Activated naive CD8-positive, alpha-beta T cell treated with anti-CD3 and anti-CD28 coated beads for 36 hours (primary cell): Measurements from ENCODE around the gene CRLF3. TPM values are rescaled to one million over a fixed set of nuclear protein-coding genes. Genes with fewer than 3 reads are reported as not detected.
"Not testable (repeated sequence)": the region's sequence is repeated elsewhere in the genome, so short reads cannot be mapped to it uniquely, and the experiment has no call there.

Experiments
- DNase-seq: peaks from one replicate; pipeline ENCODE4 v3.0.0; 2021
- H3K27ac Mint-ChIP-seq: one replicate; pipeline ENCODE4 v1.8.0; 2022; ENCODE audit warnings: mild to moderate bottlenecking, moderate library complexity, mixed read lengths
- H3K27me3 Mint-ChIP-seq: one replicate; pipeline ENCODE4 v1.8.0; 2022; ENCODE audit warnings: mild to moderate bottlenecking, mixed read lengths
- H3K36me3 Mint-ChIP-seq: one replicate; pipeline ENCODE4 v1.8.0; 2021; ENCODE audit warnings: mild to moderate bottlenecking, mixed read lengths
- H3K4me1 Mint-ChIP-seq: one replicate; pipeline ENCODE4 v1.8.0; 2021; ENCODE audit warnings: mixed read lengths
- H3K4me3 Mint-ChIP-seq: one replicate; pipeline ENCODE4 v1.8.0; 2022; ENCODE audit warnings: mild to moderate bottlenecking, moderate library complexity, mixed read lengths
- H3K9me3 Mint-ChIP-seq: one replicate; pipeline ENCODE4 v1.8.0; 2022; ENCODE audit warnings: mixed read lengths
- total RNA-seq, 2 experiments: library from RNA; stranded (reverse); gene quantifications; one replicate each; pipeline ENCODE4 v1.2.3, GENCODE V29; 2021

Gene CRLF3
- total RNA-seq, 2 experiments from 2014 or later, result 45.4 TPM

DNA sequence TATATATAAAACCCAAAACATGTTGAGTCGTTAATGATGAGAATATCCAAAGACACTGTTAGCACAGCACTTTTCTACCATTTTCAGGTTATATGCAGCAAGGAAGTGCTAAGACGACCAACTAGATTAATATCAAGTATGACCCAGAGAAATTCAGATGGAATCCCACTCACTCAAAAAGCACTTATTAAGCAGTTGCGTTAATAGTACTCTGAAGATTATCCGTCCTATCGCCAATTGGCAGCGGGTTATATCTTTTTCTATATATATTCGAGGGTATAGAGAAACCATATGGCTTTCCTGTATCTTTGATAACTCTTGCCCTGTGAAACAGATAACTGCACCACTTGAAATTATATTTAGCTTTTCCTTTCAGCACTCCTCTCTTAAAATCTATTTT lies 1.1 kb downstream of the CRLF3 start:
- Mint-ChIP-seq H3K27ac (peak overlapping the region; percentile 97), H3K4me3 (peak overlapping the region; percentile 100)

GRCh38 chr17:30822919-30823318 lies 1.6 kb downstream of the CRLF3 start:
- Mint-ChIP-seq H3K36me3 (peaks cover 33% of the 10 kb centered on the region), H3K27ac (peak overlapping the region; percentile 94), H3K4me1 (peaks cover 46% of the 10 kb centered on the region), H3K4me3 (peak overlapping the region; percentile 100)
- not testable (repeated sequence) for H3K9me3 Mint-ChIP-seq, H3K27me3 Mint-ChIP-seq
- DNase-seq, result peak; percentile 17

More for the DNA sequence above, 1.1 kb downstream of the CRLF3 start:
- H3K4me1 Mint-ChIP-seq, result peaks cover 46% of the 10 kb centered on the region
- peaks cover 2% of the 10 kb centered on the region for H3K9me3 Mint-ChIP-seq
- peaks cover 29% of the 10 kb centered on the region for H3K36me3 Mint-ChIP-seq
- no peaks in the 10 kb centered on the region for H3K27me3 Mint-ChIP-seq
- no peak for DNase-seq

GRCh38 chr17:30821871-30822723 lies 2.4 kb downstream of the CRLF3 start:
- peaks cover 47% of the 10 kb centered on the region for H3K4me1 Mint-ChIP-seq
- H3K9me3 Mint-ChIP-seq, result peaks cover 2% of the 10 kb centered on the region
- H3K4me3 Mint-ChIP-seq, result peak overlapping the region; percentile 100
- peak overlapping the region; percentile 94 for H3K27ac Mint-ChIP-seq
- no peaks in the 10 kb centered on the region for H3K27me3 Mint-ChIP-seq
- no peak for DNase-seq
- peaks cover 38% of the 10 kb centered on the region for H3K36me3 Mint-ChIP-seq

DNA sequence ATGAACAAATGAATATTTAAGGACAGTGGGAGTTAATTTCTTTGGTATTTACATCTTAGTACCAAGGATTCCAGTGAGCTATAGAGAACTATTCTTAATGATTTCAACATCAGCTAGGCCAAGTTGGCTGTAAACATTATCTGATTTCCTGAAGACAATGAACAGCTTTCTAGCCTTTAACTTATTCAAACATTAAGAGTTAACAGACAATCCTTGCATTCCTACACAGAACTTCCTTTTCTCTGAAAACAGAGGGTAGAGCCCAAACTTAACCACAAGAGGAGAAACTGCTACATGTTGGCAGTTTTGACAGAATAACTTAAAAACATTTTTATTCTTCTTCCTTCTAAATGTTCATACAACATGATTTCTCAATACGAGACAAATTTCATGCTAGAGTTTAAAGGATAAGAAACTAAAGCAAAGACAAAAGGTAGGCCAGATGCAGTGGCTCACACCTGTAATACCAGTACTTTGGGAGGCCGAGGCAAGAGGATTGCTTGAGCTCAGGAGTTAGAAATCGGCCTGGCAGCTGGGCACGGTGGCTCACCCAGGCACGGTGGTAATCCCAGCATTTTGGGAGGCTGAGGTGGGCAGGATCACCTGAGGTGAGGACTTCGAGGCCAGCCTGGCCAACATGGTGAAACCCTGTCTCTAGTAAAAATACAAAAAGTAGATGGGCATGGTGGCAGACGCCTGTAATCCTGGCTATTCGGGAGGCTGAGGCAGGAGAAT lies 4.4 kb downstream of the CRLF3 start:
- Mint-ChIP-seq H3K27me3 (no peaks in the 10 kb centered on the region), H3K36me3 (peaks cover 51% of the 10 kb centered on the region), H3K4me3 (peak overlapping the region; percentile 100), H3K4me1 (peaks cover 51% of the 10 kb centered on the region), H3K27ac (peak overlapping the region; percentile 94), H3K9me3 (peaks cover 2% of the 10 kb centered on the region)
- DNase-seq, result no peak

DNA sequence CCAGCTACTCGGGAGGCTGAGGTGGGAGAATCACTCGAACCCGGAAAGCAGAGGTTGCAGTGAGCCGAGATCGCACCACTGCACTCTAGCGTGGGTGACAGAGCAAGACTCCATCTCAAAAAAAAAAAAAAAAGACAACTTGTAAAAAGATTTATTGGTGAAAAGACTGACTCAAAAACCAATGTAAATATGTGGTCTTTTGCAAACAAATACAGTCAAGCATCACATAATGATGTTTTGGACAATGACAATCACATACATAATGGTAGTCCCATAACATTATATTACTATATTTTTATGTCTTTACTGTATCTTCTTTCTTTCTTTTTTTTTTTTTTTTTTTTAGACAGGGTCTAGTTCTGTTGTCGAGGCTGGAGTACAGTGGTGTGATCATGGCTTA lies 8.3 kb downstream of the CRLF3 start:
- no peak overlapping the region for H3K27ac Mint-ChIP-seq
- peaks cover 42% of the 10 kb centered on the region for H3K36me3 Mint-ChIP-seq
- peaks cover 51% of the 10 kb centered on the region for H3K4me1 Mint-ChIP-seq
- no peaks in the 10 kb centered on the region for H3K27me3 Mint-ChIP-seq
- H3K9me3 Mint-ChIP-seq, result peaks cover 2% of the 10 kb centered on the region
- no peak overlapping the region for H3K4me3 Mint-ChIP-seq
- DNase-seq, result no peak

DNA sequence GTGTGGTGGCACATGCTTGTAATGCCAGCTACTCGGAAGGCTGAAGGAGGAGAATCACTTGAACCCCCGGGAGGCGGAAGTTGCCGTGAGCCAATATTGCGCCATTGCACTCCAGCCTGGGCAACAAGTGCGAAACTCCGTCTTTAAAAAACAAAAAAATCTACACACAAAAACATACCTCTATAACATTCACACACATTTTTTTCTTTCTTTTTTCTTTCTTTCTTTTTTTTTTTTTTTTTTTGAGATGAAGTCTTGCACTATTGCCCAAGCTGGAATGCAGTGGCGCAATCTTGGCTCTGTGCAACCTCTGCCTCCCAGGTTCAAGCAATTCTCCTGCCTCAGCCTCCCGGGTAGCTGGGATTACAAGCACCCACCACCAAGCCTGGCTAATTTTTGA lies 9.6 kb downstream of the CRLF3 start:
- H3K4me1 Mint-ChIP-seq, result peaks cover 45% of the 10 kb centered on the region

GRCh38 chr17:30814236-30814635 lies 10.3 kb downstream of the CRLF3 start:
- H3K36me3 Mint-ChIP-seq, result peaks cover 41% of the 10 kb centered on the region
- not testable (repeated sequence) for DNase-seq, H3K4me3 Mint-ChIP-seq, H3K27ac Mint-ChIP-seq, H3K9me3 Mint-ChIP-seq, H3K27me3 Mint-ChIP-seq
- H3K4me1 Mint-ChIP-seq, result peaks cover 47% of the 10 kb centered on the region

More for the DNA sequence above, 9.6 kb downstream of the CRLF3 start:
- DNase-seq, H3K27me3 Mint-ChIP-seq, H3K27ac Mint-ChIP-seq, H3K4me3 Mint-ChIP-seq, H3K9me3 Mint-ChIP-seq: not testable (repeated sequence)
- H3K36me3 Mint-ChIP-seq, result peaks cover 37% of the 10 kb centered on the region

DNA sequence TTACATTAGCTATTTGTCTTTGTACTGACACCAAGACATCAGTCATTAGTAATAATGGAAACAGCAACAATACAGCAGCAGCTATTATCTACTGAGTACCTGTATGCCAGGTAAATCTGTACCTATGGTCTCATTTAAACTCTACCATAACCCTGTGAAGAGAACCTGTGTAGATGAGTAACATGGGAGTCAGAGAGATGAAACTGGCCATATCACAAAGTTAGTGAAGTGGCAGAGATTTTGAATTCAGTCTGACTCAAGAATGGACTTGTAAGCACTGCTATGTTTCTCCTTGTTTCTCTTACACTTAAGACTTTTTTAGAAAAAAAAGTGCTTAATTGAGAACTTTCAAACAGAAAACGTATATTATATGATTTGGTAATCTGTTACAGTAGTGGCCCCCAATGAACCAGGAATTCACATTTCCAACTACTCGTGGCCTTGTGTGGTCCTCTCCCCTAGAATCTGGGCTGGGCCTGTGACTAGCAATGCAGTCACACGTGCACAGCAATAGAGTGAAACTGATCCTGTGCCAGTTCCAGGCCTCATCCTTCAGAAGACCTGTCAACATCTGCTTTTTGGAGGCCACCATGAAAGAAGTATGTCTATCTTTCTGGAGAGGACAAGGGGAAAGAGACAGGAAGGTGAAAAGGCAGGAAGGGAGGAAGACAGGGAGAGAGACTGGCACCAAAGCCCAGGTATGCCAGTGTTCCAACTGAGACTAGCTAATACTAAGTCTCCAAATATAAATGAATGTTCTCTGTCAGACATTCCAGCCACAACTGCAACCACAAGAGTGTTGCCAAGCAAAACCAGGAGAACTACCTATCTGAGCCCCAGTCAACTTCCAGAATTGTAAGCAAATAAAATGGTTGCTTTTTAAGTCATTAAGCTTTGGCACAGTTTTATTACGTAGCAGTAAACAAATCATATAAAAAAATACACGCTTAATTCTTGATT lies 12.0 kb downstream of the CRLF3 start:
- H3K4me1 Mint-ChIP-seq, result peaks cover 52% of the 10 kb centered on the region
- no peak overlapping the region for H3K4me3 Mint-ChIP-seq
- H3K27ac Mint-ChIP-seq, result peak overlapping the region; percentile 83
- H3K27me3 Mint-ChIP-seq, result no peaks in the 10 kb centered on the region
- H3K36me3 Mint-ChIP-seq, result peaks cover 26% of the 10 kb centered on the region
- no peaks in the 10 kb centered on the region for H3K9me3 Mint-ChIP-seq
- no peak for DNase-seq

DNA sequence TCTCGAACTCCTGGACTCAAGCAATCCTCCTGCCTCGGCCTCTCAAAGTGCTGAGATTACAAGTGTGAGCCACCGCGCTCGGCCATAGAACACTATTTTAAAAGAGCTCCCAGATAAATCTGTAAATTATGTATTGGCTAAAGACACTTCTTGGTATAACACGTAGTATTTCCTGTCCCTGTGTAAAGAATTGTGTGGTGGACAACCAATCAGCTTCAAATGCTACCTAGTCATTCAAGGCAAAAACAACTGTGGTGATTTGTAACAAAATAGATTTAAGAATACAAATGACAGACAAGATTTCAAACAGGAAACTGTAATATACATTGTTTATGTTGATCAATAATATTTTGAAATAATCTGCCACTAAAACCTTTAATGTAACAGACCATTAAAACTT lies 14.6 kb downstream of the CRLF3 start:
- H3K4me3 Mint-ChIP-seq, result peak overlapping the region; percentile 82
- peaks cover 56% of the 10 kb centered on the region for H3K4me1 Mint-ChIP-seq
- H3K9me3 Mint-ChIP-seq, result no peaks in the 10 kb centered on the region
- H3K36me3 Mint-ChIP-seq, result peaks cover 14% of the 10 kb centered on the region
- DNase-seq, result no peak
- H3K27ac Mint-ChIP-seq, result peak overlapping the region; percentile 97
- no peaks in the 10 kb centered on the region for H3K27me3 Mint-ChIP-seq

DNA sequence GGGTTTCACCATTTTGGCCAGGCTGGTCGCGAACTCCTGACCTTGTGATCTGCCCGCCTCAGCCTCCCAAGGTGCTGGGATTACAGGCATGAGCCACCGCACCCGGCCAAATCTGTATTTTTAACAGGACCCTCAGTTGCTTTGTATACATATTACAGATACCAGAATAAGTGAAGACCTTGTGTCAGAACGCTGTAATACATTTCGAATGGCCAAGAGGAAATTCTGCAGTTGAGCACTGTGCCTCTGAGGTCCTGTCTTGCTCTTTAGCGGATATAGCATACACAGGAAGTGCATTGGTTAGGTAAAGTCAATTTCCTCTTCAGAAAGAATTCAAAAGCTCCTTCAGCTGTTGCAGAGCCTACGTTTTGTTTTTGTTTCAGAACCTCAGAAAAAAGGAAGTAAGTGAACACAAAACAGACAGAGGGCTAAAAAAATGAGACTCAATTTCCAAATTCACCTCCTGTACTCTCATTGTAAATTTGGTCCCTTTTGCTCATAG lies 15.7 kb downstream of the CRLF3 start:
- H3K4me3 Mint-ChIP-seq, result peak overlapping the region; percentile 82
- no peak for DNase-seq
- peaks cover 4% of the 10 kb centered on the region for H3K9me3 Mint-ChIP-seq
- H3K27ac Mint-ChIP-seq, result peak overlapping the region; percentile 97
- no peaks in the 10 kb centered on the region for H3K27me3 Mint-ChIP-seq
- H3K36me3 Mint-ChIP-seq, result peaks cover 23% of the 10 kb centered on the region
- H3K4me1 Mint-ChIP-seq, result peaks cover 61% of the 10 kb centered on the region

- H3K9me3 Mint-ChIP-seq, result peaks cover 8% of the 10 kb centered on the region
- peak overlapping the region; percentile 97 for H3K27ac Mint-ChIP-seq
- no peak for DNase-seq
- H3K27me3 Mint-ChIP-seq, result no peaks in the 10 kb centered on the region
- peaks cover 31% of the 10 kb centered on the region for H3K36me3 Mint-ChIP-seq
- H3K4me1 Mint-ChIP-seq, result peaks cover 55% of the 10 kb centered on the region
- H3K4me3 Mint-ChIP-seq, result peak overlapping the region; percentile 82
Measured at GRCh38 chr17:30807896-30808295, 16.6 kb downstream of the CRLF3 start.

DNA sequence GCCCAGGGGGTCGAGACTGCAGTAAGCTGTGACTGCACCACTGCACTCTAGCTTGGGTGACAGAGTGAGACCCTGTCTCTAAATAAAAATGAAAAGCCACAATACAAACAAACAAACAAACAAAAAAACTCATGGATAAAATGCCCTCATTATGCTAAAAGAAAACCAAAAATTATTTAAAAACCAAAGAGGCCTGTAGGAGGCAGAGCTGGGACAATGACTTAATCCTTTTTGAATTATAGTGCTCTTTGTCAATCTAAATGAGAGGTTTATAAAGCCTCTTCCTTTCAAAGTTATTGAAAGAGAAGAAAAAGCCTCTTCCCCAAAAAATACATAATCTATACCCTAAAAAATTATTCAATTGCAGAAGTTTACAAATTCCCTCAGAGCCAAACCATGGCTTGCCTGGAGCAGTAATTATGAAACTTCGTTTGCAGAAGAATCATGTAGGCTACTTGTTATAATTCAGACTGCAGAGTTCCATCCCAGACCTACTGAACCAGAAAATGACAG lies 18.5 kb downstream of the CRLF3 start:
- Mint-ChIP-seq H3K4me1 (peaks cover 52% of the 10 kb centered on the region), H3K9me3 (peaks cover 8% of the 10 kb centered on the region), H3K27ac (peak overlapping the region; percentile 81), H3K36me3 (peaks cover 40% of the 10 kb centered on the region), H3K4me3 (no peak overlapping the region), H3K27me3 (no peaks in the 10 kb centered on the region)
- DNase-seq, result no peak

DNA sequence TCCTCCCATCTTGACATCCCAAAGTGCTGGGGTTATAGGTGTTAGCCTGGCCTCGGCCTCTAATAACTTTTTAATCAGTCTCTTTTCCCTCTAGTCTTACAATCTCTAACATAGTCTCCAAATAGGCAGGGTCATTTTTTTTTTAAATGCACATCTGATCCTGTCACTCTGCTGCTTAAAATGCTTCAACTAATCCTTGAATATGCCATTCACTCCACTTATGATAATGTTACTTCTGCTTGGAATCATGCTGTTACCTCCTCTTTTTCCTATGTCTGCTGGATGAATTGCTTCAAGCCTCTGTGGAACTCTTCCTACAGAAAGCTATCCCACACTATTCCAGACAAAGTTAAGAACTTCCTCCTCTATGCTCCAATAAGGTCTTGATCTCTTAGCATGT lies 22.8 kb downstream of the CRLF3 start:
- H3K27me3 Mint-ChIP-seq, result no peaks in the 10 kb centered on the region

DNA sequence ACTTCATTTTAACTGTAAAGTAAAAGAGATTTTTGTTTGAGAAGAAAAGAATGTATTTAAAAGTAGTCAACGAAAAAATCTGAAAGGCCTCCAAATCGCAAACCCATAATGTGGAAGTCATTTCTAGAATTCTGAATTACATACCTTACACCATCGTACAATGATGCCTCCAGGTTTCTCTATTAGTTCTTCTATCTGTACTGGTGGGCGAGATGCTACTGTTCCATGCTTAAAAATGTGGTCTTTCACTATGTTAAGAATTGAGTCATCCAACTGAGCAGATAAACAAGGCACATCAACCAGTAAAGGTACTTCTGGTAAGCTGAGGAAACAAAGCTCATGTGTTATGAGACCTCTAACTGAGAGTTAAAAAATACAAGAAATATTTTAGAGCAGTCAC lies 28.5 kb downstream of the CRLF3 start:
- no peak for DNase-seq
- Mint-ChIP-seq H3K27me3 (no peaks in the 10 kb centered on the region), H3K4me3 (no peak overlapping the region), H3K4me1 (peaks cover 16% of the 10 kb centered on the region), H3K9me3 (no peaks in the 10 kb centered on the region), H3K27ac (peak overlapping the region; percentile 74), H3K36me3 (peaks cover 23% of the 10 kb centered on the region)

More for the DNA sequence above, 22.8 kb downstream of the CRLF3 start:
- H3K9me3 Mint-ChIP-seq, result peaks cover 8% of the 10 kb centered on the region
- H3K36me3 Mint-ChIP-seq, result peaks cover 43% of the 10 kb centered on the region
- no peak for DNase-seq
- peaks cover 30% of the 10 kb centered on the region for H3K4me1 Mint-ChIP-seq
- no peak overlapping the region for H3K27ac Mint-ChIP-seq
- no peak overlapping the region for H3K4me3 Mint-ChIP-seq
